Neural progenitor cell (in vitro differentiated cells): ENCODE measurements around the gene FHOD3. TPM values are rescaled to one million over a fixed set of nuclear protein-coding genes. Genes with fewer than 3 reads are reported as not detected.

Experiments
- DNase-seq: peaks from one replicate; pipeline ENCODE4 v3.0.0-alpha.2; 2016; ENCODE audit warnings: low spot score
- H2AFZ ChIP-seq: fragments of 200-600 bp; sonication (generic); replicated peaks from 2 replicates; pipeline ENCODE4 v1.6.1; 2016; ENCODE audit warnings: antibody characterized with exemption
- H3F3A ChIP-seq: fragments of 200-600 bp; sonication (generic); 2 replicates; pipeline ENCODE4 v1.6.1; 2016; ENCODE audit warnings: antibody characterized with exemption, low read depth
- H3K27ac ChIP-seq: fragments of 200-600 bp; sonication (generic); 2 replicates; pipeline ENCODE4 v1.5.1; 2016; ENCODE audit warnings: mild to moderate bottlenecking
- H3K27me3 ChIP-seq: fragments of 200-600 bp; sonication (generic); 2 replicates; pipeline ENCODE4 v1.6.1; 2016; ENCODE audit warnings: mild to moderate bottlenecking, moderate library complexity
- H3K36me3 ChIP-seq: fragments of 200-600 bp; sonication (generic); 2 replicates; pipeline ENCODE4 v1.5.1; 2016
- H3K4me1 ChIP-seq: fragments of 200-600 bp; sonication (generic); 2 replicates; pipeline ENCODE4 v1.6.1; 2016; ENCODE audit warnings: mixed run types
- H3K4me2 ChIP-seq: fragments of 200-600 bp; sonication (generic); 2 replicates; pipeline ENCODE4 v1.6.1; 2016
- H3K4me3 ChIP-seq: fragments of 200-600 bp; sonication (generic); 2 replicates; pipeline ENCODE4 v1.5.1; 2016
- H3K79me2 ChIP-seq: fragments of 200-600 bp; sonication (generic); 2 replicates; pipeline ENCODE4 v1.6.1; 2016; ENCODE audit warnings: low read depth
- H3K9ac ChIP-seq: fragments of 200-600 bp; sonication (generic); 2 replicates; pipeline ENCODE4 v1.6.1; 2016
- H3K9me3 ChIP-seq: fragments of 200-600 bp; sonication (generic); 2 replicates; pipeline ENCODE4 v1.5.1; 2016; ENCODE audit warnings: low read depth
- H4K20me1 ChIP-seq: fragments of 200-600 bp; sonication (generic); 2 replicates; pipeline ENCODE4 v1.6.1; 2016; ENCODE audit warnings: low read depth
- H3K27ac Mint-ChIP-seq: 3 replicates; pipeline ENCODE4 v1.8.0; 2021; ENCODE audit warnings: mixed read lengths
- H3K27me3 Mint-ChIP-seq: 2 replicates; pipeline ENCODE4 v1.8.0; 2022; ENCODE audit warnings: low read depth, mild to moderate bottlenecking, inconsistent platforms, moderate library complexity, mixed read lengths; ENCODE audit not compliant: insufficient read depth
- H3K36me3 Mint-ChIP-seq: 3 replicates; pipeline ENCODE4 v1.8.0; 2021; ENCODE audit warnings: mixed read lengths
- H3K4me1 Mint-ChIP-seq: 3 replicates; pipeline ENCODE4 v1.8.0; 2021; ENCODE audit warnings: mixed read lengths
- H3K4me3 Mint-ChIP-seq: 3 replicates; pipeline ENCODE4 v1.8.0; 2021; ENCODE audit warnings: mild to moderate bottlenecking, moderate library complexity, mixed read lengths
- H3K9me3 Mint-ChIP-seq: 3 replicates; pipeline ENCODE4 v1.8.0; 2020; ENCODE audit warnings: mixed read lengths
- EZH2 ChIP-seq: fragments of 200-600 bp; sonication (generic); IDR thresholded peaks from 2 replicates; pipeline ENCODE4 v1.6.1; 2017; ENCODE audit warnings: antibody characterized with exemption, mild to moderate bottlenecking, moderate library complexity
- EZH2phosphoT487 ChIP-seq: fragments of 200-600 bp; sonication (generic); IDR thresholded peaks from 2 replicates; pipeline ENCODE4 v1.6.1; 2017; ENCODE audit warnings: antibody characterized with exemption
- total RNA-seq: library from RNA; depleted of rRNA; stranded (reverse); fragments of >200 nt; gene quantifications from 2 replicates; pipeline ENCODE4 v1.2.3, GENCODE V29; 2015; ENCODE audit warnings: low replicate concordance
- TF ChIP-seq, protein P1 (sequence below): fragments of 200-600 bp; sonication (generic); IDR thresholded peaks from 2 replicates; pipeline ENCODE4 v1.5.1; 2017; ENCODE audit warnings: antibody characterized with exemption, mild to moderate bottlenecking

FHOD3 gene
- total RNA-seq, 1 donor from 2014 or later, result 69.7 TPM

DNA sequence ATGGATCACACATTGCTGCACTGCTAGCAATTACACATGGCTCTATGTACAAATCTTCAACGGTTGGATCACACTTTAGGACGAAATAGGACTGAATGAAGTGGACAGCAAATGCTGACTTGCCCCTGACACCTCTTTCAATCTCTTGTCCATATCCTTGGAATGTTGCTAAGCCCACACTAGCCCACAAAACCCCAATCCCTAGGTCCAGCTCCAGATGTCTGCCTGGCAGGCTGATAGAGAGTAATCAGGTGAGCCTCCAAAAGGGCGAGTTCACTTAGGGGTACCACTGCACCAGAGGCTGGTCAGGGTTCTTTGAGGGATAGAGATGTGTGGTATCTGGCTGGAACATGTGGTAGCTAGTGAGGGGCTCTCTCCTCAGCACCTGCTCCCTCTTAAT is 18.5 kb upstream of the FHOD3 start:
- Histone ChIP-seq H3K36me3 (no peaks in the 10 kb centered on the region), H3K9me3 (no peaks in the 10 kb centered on the region), H3K27ac (no peak overlapping the region), H3F3A (no peaks in the 10 kb centered on the region), H2AFZ (no peak overlapping the region), H3K27me3 (peaks cover 17% of the 10 kb centered on the region), H3K4me1 (no peaks in the 10 kb centered on the region), H4K20me1 (no peaks in the 10 kb centered on the region), H3K4me2 (no peak overlapping the region), H3K9ac (no peak overlapping the region), H3K4me3 (no peak overlapping the region), H3K79me2 (no peaks in the 10 kb centered on the region)
- Mint-ChIP-seq H3K27me3 (peaks cover 2% of the 10 kb centered on the region), H3K27ac (no peak overlapping the region), H3K36me3 (no peaks in the 10 kb centered on the region), H3K4me1 (no peaks in the 10 kb centered on the region), H3K4me3 (no peak overlapping the region), H3K9me3 (no peaks in the 10 kb centered on the region)
- TF ChIP-seq, protein P1, sequence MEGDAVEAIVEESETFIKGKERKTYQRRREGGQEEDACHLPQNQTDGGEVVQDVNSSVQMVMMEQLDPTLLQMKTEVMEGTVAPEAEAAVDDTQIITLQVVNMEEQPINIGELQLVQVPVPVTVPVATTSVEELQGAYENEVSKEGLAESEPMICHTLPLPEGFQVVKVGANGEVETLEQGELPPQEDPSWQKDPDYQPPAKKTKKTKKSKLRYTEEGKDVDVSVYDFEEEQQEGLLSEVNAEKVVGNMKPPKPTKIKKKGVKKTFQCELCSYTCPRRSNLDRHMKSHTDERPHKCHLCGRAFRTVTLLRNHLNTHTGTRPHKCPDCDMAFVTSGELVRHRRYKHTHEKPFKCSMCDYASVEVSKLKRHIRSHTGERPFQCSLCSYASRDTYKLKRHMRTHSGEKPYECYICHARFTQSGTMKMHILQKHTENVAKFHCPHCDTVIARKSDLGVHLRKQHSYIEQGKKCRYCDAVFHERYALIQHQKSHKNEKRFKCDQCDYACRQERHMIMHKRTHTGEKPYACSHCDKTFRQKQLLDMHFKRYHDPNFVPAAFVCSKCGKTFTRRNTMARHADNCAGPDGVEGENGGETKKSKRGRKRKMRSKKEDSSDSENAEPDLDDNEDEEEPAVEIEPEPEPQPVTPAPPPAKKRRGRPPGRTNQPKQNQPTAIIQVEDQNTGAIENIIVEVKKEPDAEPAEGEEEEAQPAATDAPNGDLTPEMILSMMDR, result no peak
- TF ChIP-seq EZH2phosphoT487 (no peak), EZH2 (no peak)
- DNase-seq, result no peak

DNA sequence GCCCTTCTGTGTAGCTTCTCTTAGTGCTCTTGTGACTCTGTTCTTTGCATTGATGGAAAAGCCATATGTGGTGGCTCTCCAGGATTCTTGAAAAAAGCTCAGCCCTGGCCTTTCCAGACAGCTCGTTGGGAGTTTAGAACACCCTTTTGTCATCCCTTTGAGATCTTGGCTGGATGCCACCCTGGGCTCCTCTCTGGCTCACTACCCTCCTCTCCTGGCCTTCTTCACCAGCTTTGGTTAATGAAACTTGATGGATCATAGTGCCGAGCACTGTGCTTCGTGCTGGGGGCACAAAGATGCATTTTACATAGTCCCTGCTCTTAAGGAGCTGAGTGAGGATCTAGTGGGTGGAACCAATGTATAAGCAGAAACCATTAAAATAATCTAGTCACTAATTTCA is 15.6 kb upstream of the FHOD3 start:
- Mint-ChIP-seq H3K4me3 (no peak overlapping the region), H3K36me3 (no peaks in the 10 kb centered on the region), H3K27me3 (peaks cover 2% of the 10 kb centered on the region), H3K27ac (no peak overlapping the region), H3K4me1 (no peaks in the 10 kb centered on the region), H3K9me3 (no peaks in the 10 kb centered on the region)
- DNase-seq, result no peak
- Histone ChIP-seq H3K9ac (no peak overlapping the region), H4K20me1 (no peaks in the 10 kb centered on the region), H3K4me2 (no peak overlapping the region), H3K36me3 (no peaks in the 10 kb centered on the region), H3K4me1 (no peaks in the 10 kb centered on the region), H3K4me3 (no peak overlapping the region), H3K27me3 (peaks cover 17% of the 10 kb centered on the region), H3K79me2 (no peaks in the 10 kb centered on the region), H3K9me3 (no peaks in the 10 kb centered on the region), H3K27ac (no peak overlapping the region), H2AFZ (no peak overlapping the region), H3F3A (no peaks in the 10 kb centered on the region)
- no peak for TF ChIP-seq EZH2
- TF ChIP-seq, protein P1, result no peak
- TF ChIP-seq EZH2phosphoT487, result no peak

DNA sequence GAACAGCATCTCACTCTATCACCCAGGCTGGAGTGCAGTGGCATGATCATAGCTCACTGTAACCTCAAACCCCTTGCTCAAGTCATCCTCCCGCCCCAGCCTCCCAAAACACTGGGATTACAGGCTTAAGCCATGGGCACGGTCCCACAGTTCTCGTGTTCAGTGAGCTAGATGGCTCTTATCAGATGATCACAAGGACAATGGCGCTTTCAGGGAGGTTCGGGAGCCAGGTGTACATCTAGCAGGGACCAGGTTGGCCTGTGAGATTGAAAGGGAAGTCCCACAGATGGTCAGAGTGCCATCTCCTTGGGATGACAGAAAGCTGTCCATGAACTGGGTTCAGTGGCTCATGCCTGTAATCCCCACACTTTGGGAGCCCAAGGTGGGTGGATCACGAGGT is 14.1 kb upstream of the FHOD3 start:
- Mint-ChIP-seq H3K27me3 (peaks cover 2% of the 10 kb centered on the region), H3K36me3 (no peaks in the 10 kb centered on the region), H3K4me3 (no peak overlapping the region), H3K4me1 (no peaks in the 10 kb centered on the region), H3K9me3 (peaks cover 2% of the 10 kb centered on the region), H3K27ac (no peak overlapping the region)
- no peaks in the 10 kb centered on the region for H3K79me2 ChIP-seq
- no peak for DNase-seq
- H3K36me3 ChIP-seq, result no peaks in the 10 kb centered on the region
- no peak overlapping the region for H3K4me2 ChIP-seq
- no peak overlapping the region for H3K9ac ChIP-seq
- H3K27ac ChIP-seq, result no peak overlapping the region
- H3K4me1 ChIP-seq, result no peaks in the 10 kb centered on the region
- no peaks in the 10 kb centered on the region for H4K20me1 ChIP-seq
- H3K27me3 ChIP-seq, result peaks cover 12% of the 10 kb centered on the region
- TF ChIP-seq EZH2phosphoT487 (no peak), EZH2 (no peak)
- TF ChIP-seq, protein P1, result no peak
- H2AFZ ChIP-seq, result no peak overlapping the region
- H3K9me3 ChIP-seq, result no peaks in the 10 kb centered on the region
- H3K4me3 ChIP-seq, result no peak overlapping the region
- H3F3A ChIP-seq, result no peaks in the 10 kb centered on the region
